H1 (cell line): Measurements from ENCODE around the gene STEAP1B. TPM values are rescaled to one million over a fixed set of nuclear protein-coding genes. Genes with fewer than 3 reads are reported as not detected.

Experiments used
- ATF2 ChIP-seq: IDR thresholded peaks from 2 replicates; pipeline ENCODE4 v1.6.1; 2012; ENCODE audit warnings: low read length, inconsistent platforms
- CBX5 ChIP-seq: fragments of 300-800, 300-1000 bp; sonication (generic); IDR thresholded peaks from 2 replicates; pipeline ENCODE4 v1.7.1; 2016; ENCODE audit warnings: antibody characterized with exemption, low read length, low read depth
- CHD2 ChIP-seq: IDR thresholded peaks from 2 replicates; pipeline ENCODE4 v1.6.1; 2012; ENCODE audit warnings: low read length, improper control_type of control experiment
- CREB1 ChIP-seq: IDR thresholded peaks from 2 replicates; pipeline ENCODE4 v1.6.1; 2012; ENCODE audit warnings: inconsistent platforms
- EP300 ChIP-seq, 2 experiments: IDR thresholded peaks; 1 replicate in 1 of 2; 2 replicates in 1 of 2; pipeline ENCODE4 v1.6.1; 2011 to 2012; ENCODE audit warnings: low read depth in 2 of 2, low read length in 2 of 2, mild to moderate bottlenecking in 2 of 2, borderline replicate concordance in 1 of 2, inconsistent platforms in 1 of 2, moderate library complexity in 1 of 2
- POLR2A ChIP-seq, 2 experiments: IDR thresholded peaks; 1 replicate in 1 of 2; 2 replicates in 1 of 2; pipeline ENCODE4 v1.6.1; 2011; ENCODE audit warnings: low read depth in 2 of 2, low read length in 2 of 2, mild to moderate bottlenecking in 2 of 2; ENCODE audit errors: control extremely low read depth in 1 of 2
- RBBP5 ChIP-seq: IDR thresholded peaks from 2 replicates; pipeline ENCODE4 v1.7.1; 2012; ENCODE audit warnings: low read depth, mild to moderate bottlenecking, inconsistent platforms, low read length, moderate library complexity, borderline replicate concordance
- RXRA ChIP-seq: IDR thresholded peaks from 2 replicates; pipeline ENCODE4 v1.6.1; 2011; ENCODE audit warnings: low read depth, mild to moderate bottlenecking, low read length, moderate library complexity; ENCODE audit not compliant: insufficient read depth
- SIX5 ChIP-seq: IDR thresholded peaks from 2 replicates; pipeline ENCODE4 v1.6.1; 2011; ENCODE audit warnings: mild to moderate bottlenecking, low read depth, low read length
- TAF7 ChIP-seq: optimal IDR thresholded peaks from 2 replicates; pipeline ENCODE3; 2011; ENCODE audit warnings: low read depth, mild to moderate bottlenecking, inconsistent platforms, low read length, moderate library complexity, borderline replicate concordance
- polyA plus RNA-seq, 7 experiments: library from polyadenylated mRNA; depleted of rRNA in 3 of 7; stranded (reverse) in 5 of 7; unstranded in 2 of 7; fragments of >200 nt in 5 of 7; fragments of 200-250 nt in 2 of 7; gene quantifications; 1 replicate in 5 of 7; 2 replicates in 1 of 7; 4 replicates in 1 of 7; pipeline versions ENCODE4 v1.2.1 to v1.2.3, GENCODE V29; 2011 to 2013; ENCODE audit warnings: missing spikeins in 2 of 7, mixed read lengths in 2 of 7
- total RNA-seq: library from RNA; stranded (reverse); fragmentation: NEBNext Ultra II Directional; extraction: Animal tissue kit (Norgen Biotek cat#: 25700); gene quantifications from 2 replicates; pipeline ENCODE4 v1.2.1, GENCODE V29; 2021
- TF ChIP-seq, protein P1 (sequence below): fragments of 300-600 bp; sonication (generic); IDR thresholded peaks from 2 replicates; pipeline ENCODE4 v1.7.1; 2012; ENCODE audit warnings: low read length, moderate library complexity, mild to moderate bottlenecking, inconsistent platforms; ENCODE audit not compliant: insufficient replicate concordance

The STEAP1B gene
- total and polyA plus RNA-seq, 2 of the 8 experiments (the other 6 are each of a cell fraction or from before 2014, with no cell fraction given), result 5.4 to 8.7 TPM

DNA sequence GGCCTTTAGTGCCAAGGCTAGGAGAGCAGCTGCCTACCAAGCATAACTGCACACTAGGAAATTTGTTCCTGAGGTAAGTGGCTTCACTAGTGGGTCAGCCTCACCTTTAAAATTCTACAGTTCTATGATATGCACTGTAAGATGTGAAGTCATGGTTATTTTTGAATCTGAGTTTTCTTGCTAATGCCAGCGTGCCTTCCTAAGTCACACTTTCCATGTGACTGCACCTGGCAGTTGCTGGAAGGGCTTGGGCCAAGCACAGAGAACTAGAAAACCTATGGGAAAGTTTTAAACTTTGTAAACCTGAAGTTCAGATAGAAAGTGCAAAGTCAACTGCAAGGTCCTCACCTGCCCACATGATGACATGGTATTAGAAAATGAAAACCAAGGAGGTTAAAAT, 42.5 kb downstream of the STEAP1B start (continued):
- TF ChIP-seq, protein P1, sequence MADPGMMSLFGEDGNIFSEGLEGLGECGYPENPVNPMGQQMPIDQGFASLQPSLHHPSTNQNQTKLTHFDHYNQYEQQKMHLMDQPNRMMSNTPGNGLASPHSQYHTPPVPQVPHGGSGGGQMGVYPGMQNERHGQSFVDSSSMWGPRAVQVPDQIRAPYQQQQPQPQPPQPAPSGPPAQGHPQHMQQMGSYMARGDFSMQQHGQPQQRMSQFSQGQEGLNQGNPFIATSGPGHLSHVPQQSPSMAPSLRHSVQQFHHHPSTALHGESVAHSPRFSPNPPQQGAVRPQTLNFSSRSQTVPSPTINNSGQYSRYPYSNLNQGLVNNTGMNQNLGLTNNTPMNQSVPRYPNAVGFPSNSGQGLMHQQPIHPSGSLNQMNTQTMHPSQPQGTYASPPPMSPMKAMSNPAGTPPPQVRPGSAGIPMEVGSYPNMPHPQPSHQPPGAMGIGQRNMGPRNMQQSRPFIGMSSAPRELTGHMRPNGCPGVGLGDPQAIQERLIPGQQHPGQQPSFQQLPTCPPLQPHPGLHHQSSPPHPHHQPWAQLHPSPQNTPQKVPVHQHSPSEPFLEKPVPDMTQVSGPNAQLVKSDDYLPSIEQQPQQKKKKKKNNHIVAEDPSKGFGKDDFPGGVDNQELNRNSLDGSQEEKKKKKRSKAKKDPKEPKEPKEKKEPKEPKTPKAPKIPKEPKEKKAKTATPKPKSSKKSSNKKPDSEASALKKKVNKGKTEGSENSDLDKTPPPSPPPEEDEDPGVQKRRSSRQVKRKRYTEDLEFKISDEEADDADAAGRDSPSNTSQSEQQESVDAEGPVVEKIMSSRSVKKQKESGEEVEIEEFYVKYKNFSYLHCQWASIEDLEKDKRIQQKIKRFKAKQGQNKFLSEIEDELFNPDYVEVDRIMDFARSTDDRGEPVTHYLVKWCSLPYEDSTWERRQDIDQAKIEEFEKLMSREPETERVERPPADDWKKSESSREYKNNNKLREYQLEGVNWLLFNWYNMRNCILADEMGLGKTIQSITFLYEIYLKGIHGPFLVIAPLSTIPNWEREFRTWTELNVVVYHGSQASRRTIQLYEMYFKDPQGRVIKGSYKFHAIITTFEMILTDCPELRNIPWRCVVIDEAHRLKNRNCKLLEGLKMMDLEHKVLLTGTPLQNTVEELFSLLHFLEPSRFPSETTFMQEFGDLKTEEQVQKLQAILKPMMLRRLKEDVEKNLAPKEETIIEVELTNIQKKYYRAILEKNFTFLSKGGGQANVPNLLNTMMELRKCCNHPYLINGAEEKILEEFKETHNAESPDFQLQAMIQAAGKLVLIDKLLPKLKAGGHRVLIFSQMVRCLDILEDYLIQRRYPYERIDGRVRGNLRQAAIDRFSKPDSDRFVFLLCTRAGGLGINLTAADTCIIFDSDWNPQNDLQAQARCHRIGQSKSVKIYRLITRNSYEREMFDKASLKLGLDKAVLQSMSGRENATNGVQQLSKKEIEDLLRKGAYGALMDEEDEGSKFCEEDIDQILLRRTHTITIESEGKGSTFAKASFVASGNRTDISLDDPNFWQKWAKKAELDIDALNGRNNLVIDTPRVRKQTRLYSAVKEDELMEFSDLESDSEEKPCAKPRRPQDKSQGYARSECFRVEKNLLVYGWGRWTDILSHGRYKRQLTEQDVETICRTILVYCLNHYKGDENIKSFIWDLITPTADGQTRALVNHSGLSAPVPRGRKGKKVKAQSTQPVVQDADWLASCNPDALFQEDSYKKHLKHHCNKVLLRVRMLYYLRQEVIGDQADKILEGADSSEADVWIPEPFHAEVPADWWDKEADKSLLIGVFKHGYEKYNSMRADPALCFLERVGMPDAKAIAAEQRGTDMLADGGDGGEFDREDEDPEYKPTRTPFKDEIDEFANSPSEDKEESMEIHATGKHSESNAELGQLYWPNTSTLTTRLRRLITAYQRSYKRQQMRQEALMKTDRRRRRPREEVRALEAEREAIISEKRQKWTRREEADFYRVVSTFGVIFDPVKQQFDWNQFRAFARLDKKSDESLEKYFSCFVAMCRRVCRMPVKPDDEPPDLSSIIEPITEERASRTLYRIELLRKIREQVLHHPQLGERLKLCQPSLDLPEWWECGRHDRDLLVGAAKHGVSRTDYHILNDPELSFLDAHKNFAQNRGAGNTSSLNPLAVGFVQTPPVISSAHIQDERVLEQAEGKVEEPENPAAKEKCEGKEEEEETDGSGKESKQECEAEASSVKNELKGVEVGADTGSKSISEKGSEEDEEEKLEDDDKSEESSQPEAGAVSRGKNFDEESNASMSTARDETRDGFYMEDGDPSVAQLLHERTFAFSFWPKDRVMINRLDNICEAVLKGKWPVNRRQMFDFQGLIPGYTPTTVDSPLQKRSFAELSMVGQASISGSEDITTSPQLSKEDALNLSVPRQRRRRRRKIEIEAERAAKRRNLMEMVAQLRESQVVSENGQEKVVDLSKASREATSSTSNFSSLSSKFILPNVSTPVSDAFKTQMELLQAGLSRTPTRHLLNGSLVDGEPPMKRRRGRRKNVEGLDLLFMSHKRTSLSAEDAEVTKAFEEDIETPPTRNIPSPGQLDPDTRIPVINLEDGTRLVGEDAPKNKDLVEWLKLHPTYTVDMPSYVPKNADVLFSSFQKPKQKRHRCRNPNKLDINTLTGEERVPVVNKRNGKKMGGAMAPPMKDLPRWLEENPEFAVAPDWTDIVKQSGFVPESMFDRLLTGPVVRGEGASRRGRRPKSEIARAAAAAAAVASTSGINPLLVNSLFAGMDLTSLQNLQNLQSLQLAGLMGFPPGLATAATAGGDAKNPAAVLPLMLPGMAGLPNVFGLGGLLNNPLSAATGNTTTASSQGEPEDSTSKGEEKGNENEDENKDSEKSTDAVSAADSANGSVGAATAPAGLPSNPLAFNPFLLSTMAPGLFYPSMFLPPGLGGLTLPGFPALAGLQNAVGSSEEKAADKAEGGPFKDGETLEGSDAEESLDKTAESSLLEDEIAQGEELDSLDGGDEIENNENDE, result no peak
- no peak for TF ChIP-seq CREB1
- TF ChIP-seq CHD2, result no peak
- no peak for TF ChIP-seq SIX5
- TF ChIP-seq RBBP5, result no peak
- no peak for TF ChIP-seq ATF2
- TF ChIP-seq EP300 (IDR thresholded peaks at IDR 0.05; ENCODE audit: borderline replicate concordance in 1 of 2, low read depth in 2 of 2, low read length in 2 of 2), result no peak
- TF ChIP-seq CBX5, result no peak
- TF ChIP-seq TAF7, result no peak
- TF ChIP-seq POLR2A (IDR thresholded peaks at IDR 0.05; ENCODE audit: control extremely low read depth in 1 of 2, low read depth in 2 of 2, low read length in 2 of 2), result no peak
- TF ChIP-seq RXRA, result no peak
